H1 (cell line): Measurements from ENCODE around the gene CNBD2. TPM values are rescaled to one million over a fixed set of nuclear protein-coding genes. Genes with fewer than 3 reads are reported as not detected.

Experiments used
- CHD7 ChIP-seq: fragments of 300-600 bp; sonication (generic); IDR thresholded peaks from 2 replicates; pipeline ENCODE4 v1.7.1; 2012; ENCODE audit warnings: low read length, moderate library complexity, mild to moderate bottlenecking, inconsistent platforms; ENCODE audit not compliant: insufficient replicate concordance
- CTBP2 ChIP-seq: IDR thresholded peaks from 2 replicates; pipeline ENCODE4 v1.7.0; 2011; ENCODE audit warnings: borderline replicate concordance, mild to moderate bottlenecking, moderate library complexity, mixed read lengths, low read length; ENCODE audit not compliant: insufficient read depth, insufficient read length
- CTCF ChIP-seq, 3 experiments: IDR thresholded peaks; 1 replicate in 2 of 3; 2 replicates in 1 of 3; pipeline versions ENCODE4 v1.5.1 to v1.6.1; 2011; ENCODE audit warnings: low read length in 3 of 3, mild to moderate bottlenecking in 3 of 3, inconsistent platforms in 2 of 3, low read depth in 1 of 3, moderate library complexity in 1 of 3; ENCODE audit not compliant: insufficient read depth in 1 of 3; ENCODE audit errors: control extremely low read depth in 1 of 3
- GABPA ChIP-seq: IDR thresholded peaks from 2 replicates; pipeline ENCODE4 v1.6.1; 2011; ENCODE audit warnings: mild to moderate bottlenecking, low read length, moderate library complexity, borderline replicate concordance; ENCODE audit not compliant: insufficient read depth
- SRF ChIP-seq: IDR thresholded peaks from 2 replicates; pipeline ENCODE4 v1.6.1; 2011; ENCODE audit warnings: mild to moderate bottlenecking, low read depth, low read length, moderate library complexity
- SUZ12 ChIP-seq: fragments of 200-600 bp; sonication (generic); IDR thresholded peaks from 2 replicates; pipeline ENCODE4 v1.6.1; 2012; ENCODE audit warnings: mild to moderate bottlenecking, inconsistent platforms, low read length, moderate library complexity, mixed read lengths
- polyA plus RNA-seq, 7 experiments: library from polyadenylated mRNA; depleted of rRNA in 3 of 7; stranded (reverse) in 5 of 7; unstranded in 2 of 7; fragments of >200 nt in 5 of 7; fragments of 200-250 nt in 2 of 7; gene quantifications; 1 replicate in 5 of 7; 2 replicates in 1 of 7; 4 replicates in 1 of 7; pipeline versions ENCODE4 v1.2.1 to v1.2.3, GENCODE V29; 2011 to 2013; ENCODE audit warnings: missing spikeins in 2 of 7, mixed read lengths in 2 of 7
- total RNA-seq: library from RNA; stranded (reverse); fragmentation: NEBNext Ultra II Directional; extraction: Animal tissue kit (Norgen Biotek cat#: 25700); gene quantifications from 2 replicates; pipeline ENCODE4 v1.2.1, GENCODE V29; 2021
- TF ChIP-seq, protein P1 (sequence below): IDR thresholded peaks from 2 replicates; pipeline ENCODE4 v1.6.1; 2012; ENCODE audit warnings: low read length, inconsistent platforms

CNBD2 gene
- total and polyA plus RNA-seq, 2 of the 8 experiments (the other 6 are each of a cell fraction or from before 2014, with no cell fraction given) = 2.6 to 4.5 TPM

DNA sequence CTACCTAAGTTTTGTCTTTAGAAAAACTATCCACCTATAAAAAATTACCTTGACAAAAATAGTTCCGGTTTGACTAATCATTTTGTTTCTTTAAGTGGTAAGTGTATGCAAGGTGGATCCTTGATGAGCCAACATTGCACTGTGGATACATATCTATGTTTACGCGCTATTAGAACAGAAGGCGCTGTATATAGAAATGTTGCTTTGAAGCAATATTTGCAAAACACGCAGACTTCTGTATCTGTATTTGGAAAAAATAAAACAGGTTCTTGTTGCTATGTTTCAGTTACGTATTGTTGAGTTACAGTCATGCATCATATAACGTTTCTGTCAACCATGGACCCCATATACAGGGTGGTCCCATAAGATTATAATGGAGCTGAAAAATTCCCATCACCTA is 18.3 kb upstream of the CNBD2 start (continued):
- TF ChIP-seq CHD7 = no peak
- TF ChIP-seq SRF = no peak
- TF ChIP-seq, protein P1, sequence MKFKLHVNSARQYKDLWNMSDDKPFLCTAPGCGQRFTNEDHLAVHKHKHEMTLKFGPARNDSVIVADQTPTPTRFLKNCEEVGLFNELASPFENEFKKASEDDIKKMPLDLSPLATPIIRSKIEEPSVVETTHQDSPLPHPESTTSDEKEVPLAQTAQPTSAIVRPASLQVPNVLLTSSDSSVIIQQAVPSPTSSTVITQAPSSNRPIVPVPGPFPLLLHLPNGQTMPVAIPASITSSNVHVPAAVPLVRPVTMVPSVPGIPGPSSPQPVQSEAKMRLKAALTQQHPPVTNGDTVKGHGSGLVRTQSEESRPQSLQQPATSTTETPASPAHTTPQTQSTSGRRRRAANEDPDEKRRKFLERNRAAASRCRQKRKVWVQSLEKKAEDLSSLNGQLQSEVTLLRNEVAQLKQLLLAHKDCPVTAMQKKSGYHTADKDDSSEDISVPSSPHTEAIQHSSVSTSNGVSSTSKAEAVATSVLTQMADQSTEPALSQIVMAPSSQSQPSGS = no peak
- TF ChIP-seq CTBP2 = no peak
- no peak for TF ChIP-seq SUZ12
- TF ChIP-seq GABPA = no peak
- TF ChIP-seq CTCF (IDR thresholded peaks at IDR 0.05; ENCODE audit: control extremely low read depth in 1 of 3, insufficient read depth in 1 of 3, low read depth in 1 of 3, low read length in 3 of 3) = no peak
